Skin of body (tissue), 2 donors: Measurements from ENCODE around the gene SMOC1. TPM values are rescaled to one million over a fixed set of nuclear protein-coding genes. Genes with fewer than 3 reads are reported as not detected.

Experiments
- DNase-seq: peaks from one replicate; lab custom pipeline; 2025; lab: John Stamatoyannopoulos, UW
- total RNA-seq: library from RNA; depleted of rRNA; stranded (reverse); fragments of >200 nt; gene quantifications from one replicate; pipeline ENCODE4 v1.2.3, GENCODE V29; 2014

The SMOC1 gene, protein sequence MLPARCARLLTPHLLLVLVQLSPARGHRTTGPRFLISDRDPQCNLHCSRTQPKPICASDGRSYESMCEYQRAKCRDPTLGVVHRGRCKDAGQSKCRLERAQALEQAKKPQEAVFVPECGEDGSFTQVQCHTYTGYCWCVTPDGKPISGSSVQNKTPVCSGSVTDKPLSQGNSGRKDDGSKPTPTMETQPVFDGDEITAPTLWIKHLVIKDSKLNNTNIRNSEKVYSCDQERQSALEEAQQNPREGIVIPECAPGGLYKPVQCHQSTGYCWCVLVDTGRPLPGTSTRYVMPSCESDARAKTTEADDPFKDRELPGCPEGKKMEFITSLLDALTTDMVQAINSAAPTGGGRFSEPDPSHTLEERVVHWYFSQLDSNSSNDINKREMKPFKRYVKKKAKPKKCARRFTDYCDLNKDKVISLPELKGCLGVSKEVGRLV
- total RNA-seq: 5.9 TPM

DNA sequence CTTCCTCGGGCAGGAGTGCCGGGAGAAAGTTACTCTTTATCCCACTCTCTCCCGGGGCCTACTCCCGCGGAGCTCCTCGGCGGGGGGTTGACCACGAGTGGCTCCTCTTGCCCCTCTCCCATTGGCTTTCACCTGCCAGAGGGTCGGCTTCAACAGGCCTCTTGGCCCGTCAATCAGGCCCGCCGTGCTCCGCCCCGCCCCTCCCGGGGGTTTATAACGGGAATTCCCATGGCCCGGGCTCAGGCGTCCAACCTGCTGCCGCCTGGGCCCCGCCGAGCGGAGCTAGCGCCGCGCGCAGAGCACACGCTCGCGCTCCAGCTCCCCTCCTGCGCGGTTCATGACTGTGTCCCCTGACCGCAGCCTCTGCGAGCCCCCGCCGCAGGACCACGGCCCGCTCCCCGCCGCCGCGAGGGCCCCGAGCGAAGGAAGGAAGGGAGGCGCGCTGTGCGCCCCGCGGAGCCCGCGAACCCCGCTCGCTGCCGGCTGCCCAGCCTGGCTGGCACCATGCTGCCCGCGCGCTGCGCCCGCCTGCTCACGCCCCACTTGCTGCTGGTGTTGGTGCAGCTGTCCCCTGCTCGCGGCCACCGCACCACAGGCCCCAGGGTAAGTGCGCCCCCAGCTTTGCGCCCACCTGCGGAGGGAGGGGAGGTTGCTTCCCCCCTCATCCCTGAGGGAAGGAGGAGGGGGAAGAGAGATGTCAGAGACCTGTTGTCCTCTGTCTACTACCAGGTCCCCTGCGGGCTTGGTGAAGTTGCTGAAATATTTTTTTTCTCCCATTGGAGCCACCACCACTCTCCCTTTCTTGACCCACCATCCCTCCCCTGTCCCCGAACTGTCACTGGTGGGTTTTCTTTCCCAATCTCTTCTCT lies at the start of gene SMOC1:
Gene SMOC1, plus strand, starts transcription at position 242 of the 869 bp plus-strand sequence. Its CDS starts 263 bp downstream, at position 505.
- DNase-seq: no peak

DNA sequence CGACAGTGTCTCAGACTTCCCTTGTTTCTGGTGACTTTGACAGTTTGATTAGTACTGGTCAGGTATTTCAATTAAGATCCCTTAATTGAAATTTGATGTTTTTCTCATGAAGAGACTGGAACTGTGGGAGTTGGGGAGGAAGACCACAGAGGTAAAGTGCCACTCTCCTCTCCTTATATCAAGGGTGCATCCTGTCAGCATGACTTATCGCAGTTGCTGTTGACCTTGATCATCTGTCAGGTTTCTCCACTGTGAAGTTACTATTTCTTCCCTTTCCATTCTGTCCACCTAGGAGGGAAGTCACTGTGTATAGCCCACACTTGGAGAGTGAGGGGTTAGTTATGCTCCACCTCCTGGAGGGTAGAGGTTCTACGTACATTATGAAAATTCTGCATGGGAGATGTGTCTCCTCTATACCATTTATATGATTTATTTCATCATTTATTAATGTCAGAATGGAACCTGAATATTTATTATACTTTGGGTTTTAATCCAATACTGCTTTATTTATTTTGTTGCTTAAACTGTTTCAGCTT lies 40.3 kb upstream of the SMOC1 start:
- no peak for DNase-seq

DNA sequence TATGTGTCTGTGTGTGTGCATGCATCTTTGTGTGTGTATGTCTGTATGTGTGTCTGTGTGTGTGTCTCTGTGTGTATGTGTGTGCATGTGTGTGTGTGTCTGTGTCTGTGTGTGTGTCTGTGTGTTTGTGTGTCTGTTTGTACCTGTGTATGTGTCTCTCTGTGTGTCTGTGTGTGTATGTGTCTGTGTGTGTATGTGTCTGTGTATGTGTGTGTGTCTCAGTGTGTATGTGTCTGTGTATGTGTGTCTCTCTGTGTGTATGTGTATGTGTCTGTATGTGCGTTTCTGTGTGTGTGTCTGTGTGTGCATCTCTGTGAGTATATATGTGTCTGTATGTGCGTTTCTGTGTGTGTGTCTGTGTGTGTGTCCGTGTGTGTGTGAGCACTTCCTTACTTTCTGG lies 39.6 kb upstream of the SMOC1 start:
- no peak for DNase-seq

- no peak for DNase-seq
Observed at GRCh38 chr14:69841656-69842055, 37.6 kb upstream of the SMOC1 start.

GRCh38 chr14:69842686-69843420 lies 36.4 kb upstream of the SMOC1 start:
- DNase-seq: no peak

- no peak for DNase-seq
Observed at GRCh38 chr14:69844171-69844570, 35.0 kb upstream of the SMOC1 start.

- DNase-seq: no peak
Observed at GRCh38 chr14:69845050-69845581, 34.1 kb upstream of the SMOC1 start.

- DNase-seq: no peak
Observed at GRCh38 chr14:69845787-69846186, 33.4 kb upstream of the SMOC1 start.

- DNase-seq: no peak
Observed at GRCh38 chr14:69848156-69848555, 31.1 kb upstream of the SMOC1 start.

DNA sequence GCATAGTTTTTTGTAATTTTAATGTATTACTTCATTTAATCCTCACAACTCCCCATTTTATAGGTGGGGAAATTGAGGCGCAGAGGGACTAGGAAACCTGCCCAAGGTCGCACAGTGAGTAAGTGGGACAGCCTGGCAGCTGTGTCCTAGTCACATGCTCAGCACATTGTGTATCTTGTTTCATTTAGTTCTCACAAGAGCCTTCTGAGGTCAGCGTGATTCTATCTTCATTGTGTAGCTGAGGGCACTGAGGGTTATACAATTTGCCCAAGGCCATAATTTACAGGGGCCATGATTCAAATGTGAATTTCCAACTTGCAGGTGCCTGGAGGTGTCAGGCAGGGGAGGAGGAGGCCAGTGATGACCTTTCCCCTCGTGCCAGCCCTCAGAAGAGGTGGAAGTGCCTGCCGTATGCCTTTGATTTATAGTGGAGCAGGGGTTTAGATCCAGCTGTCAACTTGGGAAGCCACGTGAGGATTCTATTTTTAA lies 30.3 kb upstream of the SMOC1 start:
- DNase-seq: no peak

DNA sequence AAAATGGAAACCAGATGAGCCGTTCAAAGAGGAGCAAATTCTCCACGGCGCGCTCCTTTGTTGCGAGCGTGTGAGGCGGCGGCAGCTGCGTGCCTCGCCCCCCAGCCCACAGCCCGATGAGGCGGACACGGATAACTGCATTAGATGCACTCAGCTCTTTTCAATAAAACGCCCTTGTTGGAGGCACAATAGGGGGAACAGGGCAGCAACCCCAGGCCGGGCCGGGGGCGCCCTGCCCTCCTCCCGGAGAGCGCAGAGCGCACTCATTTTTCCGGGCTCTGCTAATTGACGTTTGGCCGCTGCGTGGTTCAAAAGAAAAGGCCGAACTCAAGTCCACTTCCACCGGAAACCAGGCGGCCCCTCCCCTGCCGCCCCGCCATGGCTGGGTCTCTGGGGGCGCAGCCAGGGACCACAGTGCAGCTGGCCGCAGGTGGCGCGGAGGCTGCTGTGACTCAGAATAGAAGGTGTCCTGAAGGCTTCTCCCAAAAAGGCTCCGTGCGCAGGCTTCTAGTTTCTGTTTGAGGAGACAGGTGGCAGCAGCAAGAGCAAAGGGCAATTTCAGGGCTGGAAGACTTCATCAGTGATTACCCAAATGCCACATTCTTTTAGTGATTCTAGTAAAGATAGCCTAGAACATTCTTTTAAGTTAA lies 29.0 kb upstream of the SMOC1 start:
- DNase-seq: no peak

DNA sequence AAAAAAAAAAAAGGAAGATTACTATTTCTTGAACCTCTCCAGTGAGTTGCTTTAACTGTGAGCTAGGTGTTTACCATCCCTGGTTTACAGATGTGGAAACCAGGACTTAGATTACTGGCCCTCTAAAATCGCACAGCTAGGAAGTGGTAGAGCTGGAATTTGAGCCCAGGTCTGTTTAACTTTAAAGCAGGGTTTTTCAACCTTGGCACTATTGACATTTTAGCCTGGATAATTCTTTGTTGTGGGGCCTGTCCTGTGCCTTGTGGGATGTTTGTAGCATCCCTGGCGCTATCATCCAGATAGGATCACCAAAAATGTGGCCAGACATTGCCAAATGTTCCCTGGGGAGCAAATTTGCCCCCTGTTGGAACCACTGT lies 28.5 kb upstream of the SMOC1 start:
- no peak for DNase-seq

DNA sequence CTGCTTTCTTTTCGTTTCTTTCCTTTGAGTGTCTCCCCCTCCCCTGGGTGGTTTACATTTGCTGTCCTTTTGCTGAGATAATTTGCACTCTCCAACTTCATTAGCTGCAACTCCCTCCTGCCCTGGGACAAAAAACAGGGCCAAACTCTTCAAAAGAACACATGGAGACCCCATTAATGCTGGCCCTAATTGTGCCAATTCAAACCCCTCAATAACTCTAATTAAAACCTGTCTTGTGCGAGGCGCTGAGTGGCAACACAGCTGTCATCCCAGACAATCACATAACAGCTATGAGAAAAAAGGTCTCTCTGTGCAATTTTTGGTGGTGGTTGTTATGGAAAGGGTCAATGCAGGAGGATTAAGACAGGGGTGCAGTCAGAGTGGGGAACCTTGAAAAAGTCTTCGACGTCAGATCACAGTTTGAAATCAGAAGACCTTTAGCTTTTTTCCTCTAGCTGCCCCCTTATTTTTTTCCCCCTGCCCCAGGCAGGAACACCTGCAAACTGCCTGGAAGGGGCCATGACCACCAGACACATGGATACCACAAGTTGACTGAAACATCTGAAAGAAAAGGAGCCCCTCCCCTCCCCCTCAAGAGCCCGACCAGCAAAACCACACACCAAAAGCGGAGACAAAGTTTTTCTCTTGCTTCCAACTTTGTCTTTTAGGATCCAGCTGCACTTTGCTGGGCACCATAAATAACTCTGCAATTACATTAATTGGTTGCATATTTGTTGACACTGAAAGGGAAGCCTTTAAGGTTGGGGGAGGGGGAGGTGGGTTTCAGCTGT lies 26.5 kb upstream of the SMOC1 start:
- no peak for DNase-seq

DNA sequence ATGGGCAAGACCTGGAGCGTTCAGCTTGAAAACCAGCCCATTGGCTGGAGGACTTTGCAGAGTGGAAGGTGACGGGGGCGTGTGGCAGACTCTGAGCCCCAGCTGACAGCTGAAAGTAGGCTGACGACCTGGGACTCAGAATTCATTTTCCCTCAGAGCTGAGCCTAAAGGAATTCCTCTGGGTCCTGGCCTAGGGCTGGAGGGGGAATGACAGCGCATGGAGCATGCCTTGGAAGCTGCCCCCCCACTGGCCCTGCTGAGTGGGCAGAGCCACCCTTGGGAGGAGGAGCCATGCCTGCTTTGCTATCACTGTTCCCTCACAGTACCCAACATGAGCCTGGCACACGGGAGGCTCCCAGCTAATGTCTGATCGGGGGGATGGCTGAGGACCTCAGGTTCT lies 25.4 kb upstream of the SMOC1 start:
- DNase-seq: no peak

DNA sequence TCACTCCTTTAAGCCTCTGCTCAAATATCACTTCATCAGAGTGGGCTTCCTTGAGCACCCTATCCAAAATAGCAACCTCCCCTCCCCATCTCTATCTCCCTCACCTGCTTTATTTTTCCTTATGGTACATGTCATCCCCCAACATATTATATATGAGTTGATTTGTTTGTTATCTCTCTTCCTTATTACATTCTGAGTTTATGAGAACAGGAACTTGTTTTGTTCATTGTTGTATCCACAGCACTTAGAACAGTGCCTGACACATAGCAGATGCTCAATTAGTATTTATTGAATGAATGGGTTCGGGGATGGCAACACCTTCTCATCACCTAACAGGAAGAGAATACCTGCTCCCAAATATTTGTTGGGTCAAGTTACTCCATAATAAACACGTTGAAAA lies 24.6 kb upstream of the SMOC1 start:
- no peak for DNase-seq

DNA sequence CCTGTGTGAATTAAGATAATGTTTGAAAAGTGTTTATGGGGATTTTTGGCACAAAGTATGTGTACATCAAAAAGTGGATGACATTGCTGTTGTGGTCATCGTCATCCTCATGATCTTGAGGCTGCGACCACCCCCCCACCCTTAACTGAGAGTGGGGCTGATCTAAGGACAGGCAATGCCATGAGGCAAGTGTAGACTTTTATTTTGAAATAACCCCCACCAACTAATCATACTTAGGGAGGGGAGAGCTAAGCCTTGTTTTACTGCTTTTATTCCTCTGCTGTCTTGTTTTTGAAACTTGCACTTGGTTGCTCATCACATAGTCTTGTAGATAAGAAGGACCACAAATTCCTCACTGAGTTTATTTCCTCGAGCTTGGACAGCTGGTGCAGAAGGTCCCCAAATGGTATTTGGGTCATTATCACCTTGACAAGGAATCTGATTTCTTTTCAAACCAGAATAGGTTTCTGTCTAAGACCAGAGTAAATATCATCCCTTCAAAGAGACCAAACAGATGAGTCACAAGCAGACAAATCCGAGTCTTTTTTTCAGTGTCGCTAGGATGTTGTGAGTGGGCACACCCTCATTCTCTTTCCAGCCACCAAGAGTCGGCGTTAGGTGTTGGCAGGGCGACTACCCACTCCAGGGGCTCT lies 23.9 kb upstream of the SMOC1 start:
- DNase-seq: no peak

DNA sequence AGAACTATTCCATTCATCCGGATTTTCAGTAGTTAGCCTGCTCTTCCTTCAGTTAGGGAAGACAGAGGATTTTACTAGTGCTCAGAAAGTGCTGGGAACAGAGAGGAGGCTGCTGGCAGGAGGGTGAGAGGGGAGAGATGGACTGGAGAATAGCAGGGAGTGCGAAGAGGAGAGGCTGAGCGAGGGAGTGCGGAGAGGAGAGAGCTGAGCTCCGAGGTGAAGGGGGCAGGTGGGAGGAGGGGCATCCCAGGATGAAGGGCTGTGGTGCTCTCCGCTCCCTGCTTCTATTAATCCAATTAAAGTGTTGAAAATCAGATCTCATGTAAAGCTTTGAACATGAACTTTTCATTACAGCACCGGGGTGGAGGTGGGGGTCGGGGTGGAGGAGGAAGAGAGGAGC lies 20.4 kb upstream of the SMOC1 start:
- DNase-seq: no peak

DNA sequence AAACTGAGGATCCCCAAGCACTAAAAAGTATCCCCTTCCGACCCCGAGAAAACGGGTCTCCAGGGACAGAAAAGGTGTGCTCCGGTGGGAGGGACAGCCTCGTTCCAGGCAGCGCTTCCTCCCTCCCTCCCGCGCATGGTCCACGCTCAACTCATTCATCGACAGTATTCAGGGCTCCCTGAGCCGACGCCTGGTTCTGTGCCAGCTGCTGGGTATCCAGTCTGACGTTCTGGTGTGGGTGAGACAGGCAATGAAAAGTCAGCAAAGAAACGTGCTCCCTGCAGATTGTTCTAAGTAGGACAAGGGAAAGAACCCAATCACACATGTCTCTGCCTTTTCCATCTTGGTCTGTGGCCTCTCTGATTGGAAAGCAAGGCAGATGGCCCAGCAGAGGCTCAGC lies 19.6 kb upstream of the SMOC1 start:
- no peak for DNase-seq

GRCh38 chr14:69860221-69860620 lies 19.0 kb upstream of the SMOC1 start:
- peak; percentile 16 for DNase-seq
